ENCODE results near the gene MC2R. TPM values are rescaled to one million over a fixed set of nuclear protein-coding genes. Genes with fewer than 3 reads are reported as not detected.

Gene MC2R
- total RNA-seq, 1 experiment from 2014 or later, result 0.05 TPM

GRCh38 chr18:13923221-13923620 is 7.9 kb upstream of the MC2R start:
- DNase-seq (ENCODE audit: low read depth, low spot score) (no peak), ATAC-seq (no peak)
- in situ Hi-C loops (cut with HindIII; ENCODE audit: low pct_unique_long_range_greater_than_20kb, low sequenced_read_pairs), result no loop called here
- ChIA-PET CTCF (no interaction called here), POLR2A (no interaction called here)
- H3K27ac ChIP-seq (ENCODE audit: low read length), result no peak overlapping the region
- no peak for TF ChIP-seq POLR2AphosphoS5 (IDR thresholded peaks at IDR 0.05; ENCODE audit: low read depth, low read length)
- no peak for TF ChIP-seq REST (IDR thresholded peaks at IDR 0.05; ENCODE audit: insufficient read depth in 1 of 2, low read depth in 2 of 2, low read length in 1 of 2)
- no peak for TF ChIP-seq SIN3A (IDR thresholded peaks at IDR 0.05; ENCODE audit: borderline replicate concordance, insufficient read depth, low read depth, low read length)
- TF ChIP-seq TCF7L2 (IDR thresholded peaks at IDR 0.05; ENCODE audit: low read depth, low read length), result no peak
- no peak for TF ChIP-seq CTCF (IDR thresholded peaks at IDR 0.05)
- no peaks in the 10 kb centered on the region for H3K9me3 ChIP-seq (ENCODE audit: control insufficient read depth, insufficient read depth, low read depth, low read length)
- intact Hi-C loops (cut with micrococcal nuclease; ENCODE audit: unreplicated experiment), result no loop called here
- no TSS peak for BruUV-seq (replicated peaks)
- H3K4me1 ChIP-seq (ENCODE audit: control insufficient read depth, insufficient read depth, low read length), result no peaks in the 10 kb centered on the region
- no peaks in the 10 kb centered on the region; the same call in 1 of the 2 replicates for H3K27me3 ChIP-seq (ENCODE audit: control insufficient read depth, insufficient read depth, low read length)
- no peaks in the 10 kb centered on the region for H3K36me3 ChIP-seq (ENCODE audit: control insufficient read depth, insufficient read depth, low read length)
- H3K4me3 ChIP-seq (ENCODE audit: low read depth in 2 of 2, low read length in 2 of 2), result no peak overlapping the region

GRCh38 chr18:13918898-13919297 is 3.6 kb upstream of the MC2R start:
- POLR2A ChIA-PET, result no interaction called here
- BruUV-seq (replicated peaks), result no TSS peak
- CTCF ChIA-PET, result no interaction called here
- H3K36me3 ChIP-seq (ENCODE audit: control insufficient read depth, insufficient read depth, low read length), result no peaks in the 10 kb centered on the region
- no peaks in the 10 kb centered on the region for H3K9me3 ChIP-seq (ENCODE audit: control insufficient read depth, insufficient read depth, low read depth, low read length)
- no peak overlapping the region for H3K27ac ChIP-seq (ENCODE audit: low read length)
- ATAC-seq (no peak), DNase-seq (ENCODE audit: low read depth, low spot score) (no peak)
- in situ Hi-C loops (cut with HindIII; ENCODE audit: low pct_unique_long_range_greater_than_20kb, low sequenced_read_pairs), result no loop called here
- intact Hi-C loops (cut with micrococcal nuclease; ENCODE audit: unreplicated experiment), result no loop called here
- H3K27me3 ChIP-seq (ENCODE audit: control insufficient read depth, insufficient read depth, low read length), result no peaks in the 10 kb centered on the region; the same call in 1 of the 2 replicates
- H3K4me3 ChIP-seq (ENCODE audit: low read depth in 2 of 2, low read length in 2 of 2), result no peak overlapping the region
- H3K4me1 ChIP-seq (ENCODE audit: control insufficient read depth, insufficient read depth, low read length), result no peaks in the 10 kb centered on the region
- TF ChIP-seq POLR2AphosphoS5 (IDR thresholded peaks at IDR 0.05; ENCODE audit: low read depth, low read length) (no peak), TCF7L2 (IDR thresholded peaks at IDR 0.05; ENCODE audit: low read depth, low read length) (no peak), SIN3A (IDR thresholded peaks at IDR 0.05; ENCODE audit: borderline replicate concordance, insufficient read depth, low read depth, low read length) (no peak), CTCF (IDR thresholded peaks at IDR 0.05) (no peak), REST (IDR thresholded peaks at IDR 0.05; ENCODE audit: insufficient read depth in 1 of 2, low read depth in 2 of 2, low read length in 1 of 2) (no peak)

All from Panc1 (cell line).